Liver (tissue), 9 donors: ENCODE results near the gene SENP7. TPM values are rescaled to one million over a fixed set of nuclear protein-coding genes. Genes with fewer than 3 reads are reported as not detected.

Source experiments
- DNase-seq: peaks from one replicate; pipeline ENCODE4 v3.0.0-alpha.2; 2017; ENCODE audit warnings: low spot score
- H3K27ac ChIP-seq, 2 donors: one replicate each; pipeline ENCODE4 v1.7.0; 2013; ENCODE audit warnings: inconsistent platforms in 2 of 2, low read length in 2 of 2, control low read depth in 1 of 2, low read depth in 1 of 2, mild to moderate bottlenecking in 1 of 2
- H3K27me3 ChIP-seq, 4 donors: one replicate each; pipeline versions ENCODE4 v1.6.1 to v1.7.0; 2013; ENCODE audit warnings: low read length in 3 of 4, inconsistent platforms in 1 of 4, mild to moderate bottlenecking in 1 of 4, moderate library complexity in 1 of 4; ENCODE audit not compliant: control insufficient read depth in 4 of 4, insufficient read depth in 4 of 4
- H3K36me3 ChIP-seq, 4 donors: one replicate each; pipeline versions ENCODE4 v1.6.1 to v1.7.0; 2013; ENCODE audit warnings: low read length in 3 of 4, mild to moderate bottlenecking in 3 of 4, low read depth in 1 of 4, moderate library complexity in 1 of 4; ENCODE audit not compliant: control insufficient read depth in 4 of 4, insufficient read depth in 3 of 4
- H3K4me1 ChIP-seq, 4 donors: one replicate each; pipeline versions ENCODE4 v1.6.1 to v1.7.0; 2013; ENCODE audit warnings: low read length in 3 of 4, mild to moderate bottlenecking in 3 of 4, moderate library complexity in 1 of 4; ENCODE audit not compliant: control insufficient read depth in 4 of 4, insufficient read depth in 4 of 4
- H3K4me3 ChIP-seq, 3 donors: one replicate each; pipeline versions ENCODE4 v1.6.1 to v1.7.0; 2013; ENCODE audit warnings: low read length in 3 of 3, control low read depth in 1 of 3, low read depth in 1 of 3, mild to moderate bottlenecking in 1 of 3
- H3K9ac ChIP-seq, 2 donors: one replicate each; pipeline ENCODE4 v1.7.0; 2013; ENCODE audit warnings: low read length in 2 of 2, mild to moderate bottlenecking in 2 of 2, moderate library complexity in 2 of 2, control low read depth in 1 of 2, low read depth in 1 of 2
- H3K9me3 ChIP-seq, 4 donors: one replicate each; pipeline versions ENCODE4 v1.6.1 to v1.7.0; 2013; ENCODE audit warnings: low read length in 3 of 4; ENCODE audit not compliant: control insufficient read depth in 4 of 4
- ATF3 ChIP-seq: IDR thresholded peaks from 2 replicates; pipeline ENCODE4 v1.6.1; 2016; ENCODE audit warnings: antibody characterized with exemption
- EGR1 ChIP-seq, 2 donors: IDR thresholded peaks; 2 replicates each; pipeline ENCODE4 v1.6.1; 2016 to 2018; ENCODE audit warnings: antibody characterized with exemption in 2 of 2, low read depth in 2 of 2
- FOXA1 ChIP-seq: IDR thresholded peaks from 2 replicates; pipeline ENCODE4 v1.6.1; 2016; ENCODE audit warnings: antibody characterized with exemption
- FOXA2 ChIP-seq: IDR thresholded peaks from 2 replicates; pipeline ENCODE4 v1.6.1; 2016; ENCODE audit warnings: antibody characterized with exemption
- HNF4A ChIP-seq, 2 donors: conservative IDR thresholded peaks; 2 replicates each; pipeline ENCODE4 v1.6.1; 2016; ENCODE audit warnings: antibody characterized with exemption in 2 of 2, mild to moderate bottlenecking in 2 of 2
- HNF4G ChIP-seq: IDR thresholded peaks from 2 replicates; pipeline ENCODE4 v1.6.1; 2016; ENCODE audit warnings: antibody characterized with exemption
- JUND ChIP-seq, 2 donors: IDR thresholded peaks; 2 replicates each; pipeline ENCODE4 v1.6.1; 2016; ENCODE audit warnings: antibody characterized with exemption in 2 of 2
- MAX ChIP-seq: IDR thresholded peaks from 2 replicates; pipeline ENCODE4 v1.6.1; 2016; ENCODE audit warnings: antibody characterized with exemption
- NR2F2 ChIP-seq: IDR thresholded peaks from 2 replicates; pipeline ENCODE4 v1.6.1; 2016; ENCODE audit warnings: antibody characterized with exemption
- RAD21 ChIP-seq, 2 donors: IDR thresholded peaks; 2 replicates each; pipeline ENCODE4 v1.6.1; 2016; ENCODE audit warnings: antibody characterized with exemption in 2 of 2, mild to moderate bottlenecking in 2 of 2
- REST ChIP-seq: IDR thresholded peaks from 2 replicates; pipeline ENCODE4 v1.6.1; 2016; ENCODE audit warnings: antibody characterized with exemption, mild to moderate bottlenecking
- RXRA ChIP-seq, 2 donors: IDR thresholded peaks; 2 replicates each; pipeline ENCODE4 v1.6.1; 2017 to 2018; ENCODE audit warnings: antibody characterized with exemption in 2 of 2, mild to moderate bottlenecking in 1 of 2
- SP1 ChIP-seq: IDR thresholded peaks from 2 replicates; pipeline ENCODE4 v1.6.1; 2018; ENCODE audit warnings: antibody characterized with exemption, mild to moderate bottlenecking
- YY1 ChIP-seq: IDR thresholded peaks from 2 replicates; pipeline ENCODE4 v1.6.1; 2016; ENCODE audit warnings: antibody characterized with exemption, mild to moderate bottlenecking
- WGBS: extraction: QIAGEN DNeasy Blood & Tissue Kit; methylation state at CpG from one replicate; pipeline ENCODE4 v1.1.7; 2013; 5-methylcytosine and 5-hydroxymethylcytosine counted together
- polyA plus RNA-seq, 2 donors: library from polyadenylated mRNA; stranded (reverse) in 1 of 2; unstranded in 1 of 2; fragments of 200-250 nt in 1 of 2; fragments of >200 nt in 1 of 2; fragmentation: Nextera tagmentation in 1 of 2; extraction: Ambion mirVana in 1 of 2; gene quantifications; one replicate each; pipeline versions ENCODE4 v1.2.1 to v1.2.3, GENCODE V29; 2013 to 2015
- total RNA-seq, 2 donors: library from RNA; depleted of rRNA; stranded (reverse); fragments of >200 nt; gene quantifications; one replicate each; pipeline ENCODE4 v1.2.3, GENCODE V29; 2014
- TF ChIP-seq, protein P1 (sequence below): fragments of 150-350 bp; IDR thresholded peaks from 2 replicates; pipeline ENCODE4 v1.5.1; 2017; ENCODE audit warnings: improper control_type of control experiment, low read depth, low read length; ENCODE audit not compliant: missing input control
- donor health status: healthy.
- donor health status: healthy.
- donor health status: healthy.
- donor health status: healthy.
- donor health status: healthy.

SENP7 gene
- total and polyA plus RNA-seq, 4 donors, result 1.9 to 18.5 (median 6.8) TPM

DNA sequence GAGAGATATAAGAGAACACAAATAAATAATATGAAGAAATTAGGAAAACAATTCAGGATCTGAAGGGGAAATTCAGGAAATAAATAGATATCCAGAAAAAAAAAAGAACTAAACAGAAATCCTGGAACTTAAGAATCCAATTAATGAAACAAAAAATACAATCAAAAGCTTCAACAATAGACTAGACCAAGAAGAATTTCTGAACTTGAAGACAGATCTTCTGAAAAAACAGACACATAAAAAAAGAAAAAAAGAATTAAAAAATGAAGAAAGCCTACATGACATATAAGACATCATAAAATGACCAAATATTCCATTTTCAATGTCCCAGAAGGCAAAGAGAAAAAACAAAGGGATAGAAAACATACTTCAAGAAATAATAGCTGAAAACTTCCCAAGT, 124.3 kb downstream of the SENP7 start:
- TF ChIP-seq SP1 (no peak), FOXA1 (no peak), RAD21 (IDR thresholded peaks at IDR 0.05) (no peak)

GRCh38 chr3:101387351-101387750, 125.7 kb downstream of the SENP7 start:
- H3K27me3 ChIP-seq, result no peaks in the 10 kb centered on the region
- peaks cover 0 to 3% (median 0%) of the 10 kb centered on the region in 4 donors for H3K36me3 ChIP-seq
- WGBS, result 97% methylated on average over 5 of the region's 5 CpGs
- H3K27ac ChIP-seq, result no peak overlapping the region
- H3K4me3 ChIP-seq, result no peak overlapping the region
- H3K9ac ChIP-seq, result no peak overlapping the region
- H3K9me3 ChIP-seq, result peaks cover 0 to 2% (median 0%) of the 10 kb centered on the region in 4 donors
- TF ChIP-seq EGR1 (IDR thresholded peaks at IDR 0.05; ENCODE audit: low read depth in 2 of 2) (no peak), REST (no peak), YY1 (no peak), ATF3 (no peak)
- no peaks in the 10 kb centered on the region for H3K4me1 ChIP-seq
- no peak for DNase-seq

More for the DNA sequence above, 124.3 kb downstream of the SENP7 start:
- Histone ChIP-seq H3K27ac (no peak overlapping the region), H3K4me1 (no peaks in the 10 kb centered on the region), H3K9ac (no peak overlapping the region), H3K9me3 (peaks cover 0 to 4% (median 0%) of the 10 kb centered on the region in 4 donors), H3K27me3 (no peaks in the 10 kb centered on the region), H3K36me3 (peaks cover 0 to 3% (median under 1%) of the 10 kb centered on the region in 4 donors), H3K4me3 (no peak overlapping the region)
- no peak for DNase-seq

GRCh38 chr3:101384426-101384825, 128.6 kb downstream of the SENP7 start:
- H3K36me3 ChIP-seq, result peaks cover 0 to 3% (median 0%) of the 10 kb centered on the region in 4 donors
- H3K9me3 ChIP-seq, result peaks cover 0 to 2% (median 0%) of the 10 kb centered on the region in 4 donors
- no peak overlapping the region for H3K4me3 ChIP-seq
- H3K4me1 ChIP-seq, result no peaks in the 10 kb centered on the region
- no peak for DNase-seq
- TF ChIP-seq NR2F2, result no peak
- no peak for TF ChIP-seq RXRA (IDR thresholded peaks at IDR 0.05)
- no peak for TF ChIP-seq HNF4G
- TF ChIP-seq MAX, result no peak
- H3K27me3 ChIP-seq, result no peaks in the 10 kb centered on the region
- 97% methylated on average over 10 of the region's 10 CpGs for WGBS
- H3K9ac ChIP-seq, result no peak overlapping the region
- no peak overlapping the region for H3K27ac ChIP-seq

DNA sequence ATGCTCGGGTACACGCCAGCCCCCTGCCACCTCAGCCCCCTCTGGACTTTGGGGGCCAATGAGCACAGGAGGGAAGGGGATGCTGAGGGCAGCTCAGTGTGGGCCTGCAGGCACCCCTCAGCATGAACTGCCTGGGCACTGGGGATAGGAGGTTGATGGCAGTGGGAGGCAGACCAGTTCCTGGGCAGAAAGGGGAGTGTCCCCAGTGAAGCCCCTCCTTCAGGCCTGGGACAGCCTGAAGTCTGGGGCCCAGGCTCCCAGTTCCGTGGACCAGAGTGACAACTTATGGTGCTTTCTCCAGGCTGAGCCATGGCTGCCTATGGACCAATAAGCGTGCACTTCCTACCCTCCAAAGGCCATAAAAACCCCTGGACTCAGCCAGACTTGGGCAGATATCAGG, 129.4 kb downstream of the SENP7 start:
- Histone ChIP-seq H3K4me3 (no peak overlapping the region), H3K9me3 (no peaks in the 10 kb centered on the region), H3K4me1 (no peaks in the 10 kb centered on the region), H3K9ac (no peak overlapping the region), H3K27me3 (no peaks in the 10 kb centered on the region), H3K36me3 (peaks cover 0 to 3% (median 0%) of the 10 kb centered on the region in 4 donors), H3K27ac (no peak overlapping the region)
- DNase-seq, result no peak
- WGBS, result 97% methylated on average over 4 of the region's 4 CpGs
- TF ChIP-seq YY1 (no peak), NR2F2 (no peak), SP1 (no peak), HNF4A (conservative IDR thresholded peaks at IDR 0.05) (no peak), FOXA2 (no peak), EGR1 (IDR thresholded peaks at IDR 0.05; ENCODE audit: low read depth in 2 of 2) (no peak), JUND (IDR thresholded peaks at IDR 0.05) (no peak), HNF4G (no peak), REST (no peak)
- TF ChIP-seq, protein P1, sequence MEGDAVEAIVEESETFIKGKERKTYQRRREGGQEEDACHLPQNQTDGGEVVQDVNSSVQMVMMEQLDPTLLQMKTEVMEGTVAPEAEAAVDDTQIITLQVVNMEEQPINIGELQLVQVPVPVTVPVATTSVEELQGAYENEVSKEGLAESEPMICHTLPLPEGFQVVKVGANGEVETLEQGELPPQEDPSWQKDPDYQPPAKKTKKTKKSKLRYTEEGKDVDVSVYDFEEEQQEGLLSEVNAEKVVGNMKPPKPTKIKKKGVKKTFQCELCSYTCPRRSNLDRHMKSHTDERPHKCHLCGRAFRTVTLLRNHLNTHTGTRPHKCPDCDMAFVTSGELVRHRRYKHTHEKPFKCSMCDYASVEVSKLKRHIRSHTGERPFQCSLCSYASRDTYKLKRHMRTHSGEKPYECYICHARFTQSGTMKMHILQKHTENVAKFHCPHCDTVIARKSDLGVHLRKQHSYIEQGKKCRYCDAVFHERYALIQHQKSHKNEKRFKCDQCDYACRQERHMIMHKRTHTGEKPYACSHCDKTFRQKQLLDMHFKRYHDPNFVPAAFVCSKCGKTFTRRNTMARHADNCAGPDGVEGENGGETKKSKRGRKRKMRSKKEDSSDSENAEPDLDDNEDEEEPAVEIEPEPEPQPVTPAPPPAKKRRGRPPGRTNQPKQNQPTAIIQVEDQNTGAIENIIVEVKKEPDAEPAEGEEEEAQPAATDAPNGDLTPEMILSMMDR, result no peak
